Neuronal stem cell (in vitro differentiated cells): ENCODE measurements around the gene C2orf81.

Experiments used
- DNase-seq: peaks from one replicate; pipeline ENCODE4 v3.0.0-alpha.2; 2013; ENCODE audit warnings: low spot score
- H2AFZ ChIP-seq: one replicate; pipeline ENCODE4 v1.6.1; 2013; ENCODE audit warnings: mild to moderate bottlenecking, low read length, inconsistent platforms
- H2AK5ac ChIP-seq: 2 replicates; pipeline ENCODE4 v1.6.1; 2013; ENCODE audit warnings: low read depth, mild to moderate bottlenecking, inconsistent platforms, low read length, moderate library complexity, mixed read lengths
- H2BK120ac ChIP-seq: 2 replicates; pipeline ENCODE4 v1.6.1; 2013; ENCODE audit warnings: low read depth, mild to moderate bottlenecking, inconsistent platforms, low read length, moderate library complexity, mixed read lengths
- H2BK12ac ChIP-seq: one replicate; pipeline ENCODE4 v1.6.1; 2013; ENCODE audit warnings: low read length, inconsistent platforms
- H2BK15ac ChIP-seq: 2 replicates; pipeline ENCODE4 v1.6.1; 2013; ENCODE audit warnings: mild to moderate bottlenecking, low read length, inconsistent platforms, mixed read lengths
- H2BK5ac ChIP-seq: one replicate; pipeline ENCODE4 v1.6.1; 2013; ENCODE audit warnings: inconsistent platforms, mild to moderate bottlenecking, low read length, moderate library complexity
- H3K14ac ChIP-seq: one replicate; pipeline ENCODE4 v1.6.1; 2013; ENCODE audit warnings: low read length, inconsistent platforms
- H3K18ac ChIP-seq: 2 replicates; pipeline ENCODE4 v1.6.1; 2013; ENCODE audit warnings: low read length, inconsistent platforms
- H3K23ac ChIP-seq: 2 replicates; pipeline ENCODE4 v1.6.1; 2013; ENCODE audit warnings: low read depth, mild to moderate bottlenecking, mixed read lengths, low read length, inconsistent platforms; ENCODE audit not compliant: poor library complexity
- H3K27ac ChIP-seq: replicated peaks from 3 replicates; pipeline ENCODE4 v1.5.1; 2013; ENCODE audit warnings: low read length, inconsistent platforms
- H3K27me3 ChIP-seq, 3 experiments: 2 replicates each; pipeline ENCODE4 v1.6.1; 2013; ENCODE audit warnings: low read length in 3 of 3, mild to moderate bottlenecking in 2 of 3, inconsistent platforms in 1 of 3, low read depth in 1 of 3, mixed read lengths in 1 of 3, moderate library complexity in 1 of 3; ENCODE audit not compliant: control insufficient read depth in 3 of 3, insufficient read depth in 3 of 3
- H3K36me3 ChIP-seq, 2 donors: replicated peaks in 1 of 2; 2 replicates each; pipeline ENCODE4 v1.6.1; 2013; ENCODE audit warnings: low read length in 2 of 2; ENCODE audit not compliant: control insufficient read depth in 2 of 2, insufficient read depth in 2 of 2
- H3K4ac ChIP-seq: 2 replicates; pipeline ENCODE4 v1.6.1; 2013; ENCODE audit warnings: inconsistent platforms, mild to moderate bottlenecking, low read length, moderate library complexity
- H3K4me1 ChIP-seq, 2 donors: 1 replicate in 1 of 2; 2 replicates in 1 of 2; pipeline ENCODE4 v1.6.1; 2013; ENCODE audit warnings: low read length in 2 of 2, low read depth in 1 of 2; ENCODE audit not compliant: control insufficient read depth in 2 of 2, insufficient read depth in 1 of 2
- H3K4me2 ChIP-seq: one replicate; pipeline ENCODE4 v1.6.1; 2013; ENCODE audit warnings: mild to moderate bottlenecking, low read length, inconsistent platforms; ENCODE audit not compliant: insufficient read depth, poor library complexity, severe bottlenecking
- H3K4me3 ChIP-seq, 2 donors: 2 replicates each; pipeline ENCODE4 v1.5.1; 2013; ENCODE audit warnings: low read length in 2 of 2, mild to moderate bottlenecking in 2 of 2, inconsistent platforms in 1 of 2, moderate library complexity in 1 of 2
- H3K79me1 ChIP-seq: one replicate; pipeline ENCODE4 v1.6.1; 2013; ENCODE audit warnings: low read depth, mild to moderate bottlenecking, inconsistent platforms, low read length, moderate library complexity
- H3K9ac ChIP-seq: one replicate; pipeline ENCODE4 v1.6.1; 2013; ENCODE audit warnings: mild to moderate bottlenecking, low read depth, low read length, inconsistent platforms; ENCODE audit not compliant: poor library complexity
- H3K9me3 ChIP-seq, 2 donors: replicated peaks in 1 of 2; 2 replicates each; pipeline versions ENCODE3 to v1.6.1; 2013; ENCODE audit warnings: low read length in 2 of 2, mild to moderate bottlenecking in 2 of 2, inconsistent platforms in 1 of 2, low read depth in 1 of 2, mixed read lengths in 1 of 2, moderate library complexity in 1 of 2; ENCODE audit not compliant: control insufficient read depth in 2 of 2, insufficient read depth in 1 of 2
- H4K8ac ChIP-seq: one replicate; pipeline ENCODE4 v1.6.1; 2013; ENCODE audit warnings: low read depth, mild to moderate bottlenecking, inconsistent platforms, low read length, moderate library complexity
- H4K91ac ChIP-seq: one replicate; pipeline ENCODE4 v1.6.1; 2013; ENCODE audit warnings: low read length, low read depth, mild to moderate bottlenecking, inconsistent platforms; ENCODE audit not compliant: poor library complexity
- WGBS, 2 donors: extraction: QIAGEN DNeasy Blood & Tissue Kit; methylation state at CpG; one replicate each; pipeline ENCODE4 v1.1.7; 2013; ENCODE audit warnings: missing lambda C conversion rate in 2 of 2, mixed read lengths in 1 of 2; ENCODE audit not compliant: insufficient read length in 2 of 2, insufficient replicate concordance in 1 of 2; ENCODE audit errors: extremely low coverage in 2 of 2; 5-methylcytosine and 5-hydroxymethylcytosine counted together

C2orf81 gene

GRCh38 chr2:74406035-74406434 is 15.4 kb downstream of the C2orf81 start:
- H3K18ac ChIP-seq: no peak overlapping the region
- no peak overlapping the region for H3K4ac ChIP-seq
- no peaks in the 10 kb centered on the region for H3K79me1 ChIP-seq
- no peak overlapping the region for H4K8ac ChIP-seq
- no peak overlapping the region for H2BK15ac ChIP-seq
- H3K4me1 ChIP-seq: peaks cover 3 to 7% of the 10 kb centered on the region in 2 donors
- no peak overlapping the region for H2AFZ ChIP-seq
- no peak overlapping the region for H2BK12ac ChIP-seq
- DNase-seq: no peak
- no peaks in the 10 kb centered on the region for H3K36me3 ChIP-seq
- no peaks in the 10 kb centered on the region for H3K9me3 ChIP-seq
- H3K14ac ChIP-seq: no peak overlapping the region
- no peak overlapping the region for H3K27ac ChIP-seq
- H3K23ac ChIP-seq: no peak overlapping the region
- no peaks in the 10 kb centered on the region for H3K27me3 ChIP-seq
- H2BK120ac ChIP-seq: no peak overlapping the region
- H3K4me2 ChIP-seq: no peak overlapping the region
- no peak overlapping the region for H2AK5ac ChIP-seq
- no peak overlapping the region for H3K9ac ChIP-seq
- H2BK5ac ChIP-seq: no peak overlapping the region
- H4K91ac ChIP-seq: no peak overlapping the region
- no peak overlapping the region for H3K4me3 ChIP-seq

- no peak overlapping the region for H3K23ac ChIP-seq
- H3K79me1 ChIP-seq: no peaks in the 10 kb centered on the region
- H3K27me3 ChIP-seq: peaks cover 0 to 4% (median 0%) of the 10 kb centered on the region in 3 experiments
- no peak for DNase-seq
- no peak overlapping the region for H3K4ac ChIP-seq
- no peak overlapping the region for H2BK12ac ChIP-seq
- H2BK15ac ChIP-seq: no peak overlapping the region
- peaks cover 0 to 7% of the 10 kb centered on the region in 2 donors for H3K4me1 ChIP-seq
- H4K8ac ChIP-seq: no peak overlapping the region
- H3K27ac ChIP-seq: no peak overlapping the region
- H4K91ac ChIP-seq: no peak overlapping the region
- H2BK5ac ChIP-seq: no peak overlapping the region
- no peak overlapping the region for H3K4me2 ChIP-seq
- H3K9ac ChIP-seq: no peak overlapping the region
- no peaks in the 10 kb centered on the region for H3K9me3 ChIP-seq
- H2AK5ac ChIP-seq: no peak overlapping the region
- H2AFZ ChIP-seq: no peak overlapping the region
- H3K36me3 ChIP-seq: no peaks in the 10 kb centered on the region
- H2BK120ac ChIP-seq: no peak overlapping the region
- H3K18ac ChIP-seq: no peak overlapping the region
- no CpG with 5 or more reads among the region's 2 CpGs for WGBS, 2 donors
- no peak overlapping the region for H3K14ac ChIP-seq
- H3K4me3 ChIP-seq: no peak overlapping the region
These were observed 19.5 kb downstream of the C2orf81 start for GRCh38 chr2:74401891-74402290.

GRCh38 chr2:74399785-74400184 is 21.6 kb downstream of the C2orf81 start:
- Histone ChIP-seq H3K4ac (no peak overlapping the region), H3K9ac (no peak overlapping the region), H2BK120ac (no peak overlapping the region), H3K14ac (no peak overlapping the region), H3K27me3 (peaks cover 0 to 4% (median 0%) of the 10 kb centered on the region in 3 experiments), H3K18ac (no peak overlapping the region), H3K9me3 (no peaks in the 10 kb centered on the region), H2AFZ (peak overlapping the region; percentile 58), H3K23ac (no peak overlapping the region), H2BK5ac (no peak overlapping the region), H3K4me1 (no peaks in the 10 kb centered on the region), H2BK15ac (no peak overlapping the region), H3K36me3 (no peaks in the 10 kb centered on the region), H3K79me1 (no peaks in the 10 kb centered on the region), H4K8ac (no peak overlapping the region), H3K4me3 (no peak overlapping the region), H4K91ac (no peak overlapping the region), H3K27ac (no peak overlapping the region), H2BK12ac (no peak overlapping the region), H2AK5ac (no peak overlapping the region), H3K4me2 (no peak overlapping the region)
- no peak for DNase-seq

GRCh38 chr2:74396149-74396548 is 25.3 kb downstream of the C2orf81 start:
- no peak overlapping the region for H3K18ac ChIP-seq
- no peak overlapping the region for H2BK120ac ChIP-seq
- H3K27me3 ChIP-seq: peaks cover 0 to 4% (median 0%) of the 10 kb centered on the region in 3 experiments
- H3K4me2 ChIP-seq: no peak overlapping the region
- no peak overlapping the region for H3K9ac ChIP-seq
- no peaks in the 10 kb centered on the region for H3K9me3 ChIP-seq
- no peak overlapping the region for H3K4me3 ChIP-seq
- H2BK5ac ChIP-seq: no peak overlapping the region
- no peak overlapping the region for H2BK12ac ChIP-seq
- no peak overlapping the region for H3K14ac ChIP-seq
- no peaks in the 10 kb centered on the region for H3K4me1 ChIP-seq
- H2AFZ ChIP-seq: no peak overlapping the region
- H2AK5ac ChIP-seq: no peak overlapping the region
- peaks cover 1% of the 10 kb centered on the region for H3K79me1 ChIP-seq
- DNase-seq: no peak
- H4K8ac ChIP-seq: no peak overlapping the region
- no peak overlapping the region for H3K27ac ChIP-seq
- H3K4ac ChIP-seq: no peak overlapping the region
- no peaks in the 10 kb centered on the region for H3K36me3 ChIP-seq
- H4K91ac ChIP-seq: no peak overlapping the region
- no peak overlapping the region for H3K23ac ChIP-seq
- no CpG with 5 or more reads among the region's 2 CpGs for WGBS, 2 donors
- no peak overlapping the region for H2BK15ac ChIP-seq
